Tibial nerve (tissue), 4 donors: ENCODE results near the gene ERC2. TPM values are rescaled to one million over a fixed set of nuclear protein-coding genes. Genes with fewer than 3 reads are reported as not detected.

ENCODE experiments used
- DNase-seq, 2 donors: peaks; one replicate each; pipeline ENCODE4 v3.0.0-alpha.2; 2019; ENCODE audit warnings: low spot score in 2 of 2
- H3K27ac ChIP-seq, 4 donors: fragments of 200-600 bp; sonication (generic) in 3 of 4; one replicate each; pipeline ENCODE4 v1.5.1; 2017 to 2019; ENCODE audit warnings: mild to moderate bottlenecking in 1 of 4
- H3K27me3 ChIP-seq, 2 donors: fragments of 200-600 bp; sonication (generic) in 1 of 2; one replicate each; pipeline versions ENCODE4 v1.5.1 to v1.6.0; 2017 to 2019
- H3K36me3 ChIP-seq, 3 donors: fragments of 200-600 bp; sonication (generic); one replicate each; pipeline ENCODE4 v1.5.1; 2018 to 2019
- H3K4me1 ChIP-seq, 4 donors: fragments of 200-600 bp; sonication (generic) in 3 of 4; one replicate each; pipeline ENCODE4 v1.5.1; 2017 to 2019
- H3K4me3 ChIP-seq, 4 donors: fragments of 200-600 bp; sonication (generic) in 3 of 4; one replicate each; pipeline ENCODE4 v1.5.1; 2017 to 2019; ENCODE audit warnings: mild to moderate bottlenecking in 1 of 4, moderate library complexity in 1 of 4
- H3K9me3 ChIP-seq, 4 donors: fragments of 200-600 bp; sonication (generic) in 3 of 4; one replicate each; pipeline ENCODE4 v1.5.1; 2017 to 2019
- CTCF ChIP-seq, 5 experiments: fragments of 200-600 bp in 3 of 5; fragments of 450-650 bp in 2 of 5; sonication (generic) in 3 of 5; IDR thresholded peaks; one replicate each; pipeline ENCODE4 v1.5.1; 2016 to 2019; ENCODE audit warnings: antibody characterized with exemption in 5 of 5, mild to moderate bottlenecking in 3 of 5, moderate library complexity in 2 of 5
- EP300 ChIP-seq, 2 donors: sonication (generic); formaldehyde crosslinking; IDR thresholded peaks; one replicate each; pipeline ENCODE4 v1.6.1; 2017; ENCODE audit warnings: antibody characterized with exemption in 2 of 2, mild to moderate bottlenecking in 1 of 2
- POLR2A ChIP-seq, 2 donors: fragments of 450-650 bp; IDR thresholded peaks; one replicate each; pipeline ENCODE4 v1.6.1; 2017; ENCODE audit warnings: antibody characterized with exemption in 2 of 2, mild to moderate bottlenecking in 2 of 2, moderate library complexity in 2 of 2
- WGBS, 2 donors: methylation state at CpG; one replicate each; pipeline ENCODE4 v1.1.5; 2018; 5-methylcytosine and 5-hydroxymethylcytosine counted together
- total RNA-seq, 4 donors: library from RNA; depleted of rRNA; stranded (reverse); fragments of >200 nt; gene quantifications; one replicate each; pipeline ENCODE4 v1.1.0, GENCODE V29; 2016

The ERC2 gene
- total RNA-seq, 4 donors from 2014 or later, result 0.84 to 0.98 (median 0.90) TPM; not detected in 1

GRCh38 chr3:55876560-55876959, 591.7 kb downstream of the ERC2 start:
- no peaks in the 10 kb centered on the region for H3K4me1 ChIP-seq
- no peaks in the 10 kb centered on the region for H3K9me3 ChIP-seq
- no peak overlapping the region for H3K4me3 ChIP-seq
- H3K27me3 ChIP-seq, result no peaks in the 10 kb centered on the region
- H3K36me3 ChIP-seq, result no peaks in the 10 kb centered on the region
- H3K27ac ChIP-seq, result no peak overlapping the region
- DNase-seq, result no peak
- no peak for TF ChIP-seq POLR2A (IDR thresholded peaks at IDR 0.05)
- TF ChIP-seq EP300 (IDR thresholded peaks at IDR 0.05), result no peak
- no peak for TF ChIP-seq CTCF (IDR thresholded peaks at IDR 0.05)

- Histone ChIP-seq H3K27me3 (no peaks in the 10 kb centered on the region), H3K27ac (no peak overlapping the region), H3K36me3 (no peaks in the 10 kb centered on the region), H3K9me3 (no peaks in the 10 kb centered on the region), H3K4me1 (no peaks in the 10 kb centered on the region), H3K4me3 (no peak overlapping the region)
- 53 to 83% methylated on average over 1 of the region's 1 CpG for WGBS, 2 donors
- no peak for DNase-seq
- TF ChIP-seq POLR2A (IDR thresholded peaks at IDR 0.05) (no peak), EP300 (IDR thresholded peaks at IDR 0.05) (no peak), CTCF (IDR thresholded peaks at IDR 0.05) (no peak)
These were observed 593.2 kb downstream of the ERC2 start for GRCh38 chr3:55875113-55875512.

GRCh38 chr3:55873523-55874254, 594.6 kb downstream of the ERC2 start:
- H3K27me3 ChIP-seq, result no peaks in the 10 kb centered on the region
- 85 to 96% methylated on average over 1 of the region's 1 CpG for WGBS, 2 donors
- H3K36me3 ChIP-seq, result no peaks in the 10 kb centered on the region
- no peak overlapping the region for H3K27ac ChIP-seq
- TF ChIP-seq CTCF (IDR thresholded peaks at IDR 0.05), result no peak
- no peak for TF ChIP-seq EP300 (IDR thresholded peaks at IDR 0.05)
- no peak for TF ChIP-seq POLR2A (IDR thresholded peaks at IDR 0.05)
- DNase-seq, result no peak
- no peak overlapping the region for H3K4me3 ChIP-seq
- H3K4me1 ChIP-seq, result no peaks in the 10 kb centered on the region
- no peaks in the 10 kb centered on the region for H3K9me3 ChIP-seq

GRCh38 chr3:55870594-55870993, 597.7 kb downstream of the ERC2 start:
- Histone ChIP-seq H3K9me3 (no peaks in the 10 kb centered on the region), H3K4me3 (no peak overlapping the region), H3K27me3 (no peaks in the 10 kb centered on the region), H3K4me1 (no peaks in the 10 kb centered on the region), H3K27ac (no peak overlapping the region), H3K36me3 (no peaks in the 10 kb centered on the region)
- DNase-seq, result no peak
- WGBS, 2 donors, result 53 to 54% methylated on average over 5 of the region's 5 CpGs
- TF ChIP-seq EP300 (IDR thresholded peaks at IDR 0.05) (no peak), CTCF (IDR thresholded peaks at IDR 0.05) (no peak), POLR2A (IDR thresholded peaks at IDR 0.05) (no peak)

- no peak for DNase-seq
- Histone ChIP-seq H3K36me3 (no peaks in the 10 kb centered on the region), H3K4me3 (no peak overlapping the region), H3K27me3 (no peaks in the 10 kb centered on the region), H3K9me3 (no peaks in the 10 kb centered on the region), H3K27ac (no peak overlapping the region), H3K4me1 (no peaks in the 10 kb centered on the region)
- 27% methylated on average over 4 of the region's 4 CpGs for WGBS, 2 donors
- TF ChIP-seq EP300 (IDR thresholded peaks at IDR 0.05), result no peak
- TF ChIP-seq CTCF (IDR thresholded peaks at IDR 0.05), result no peak
- TF ChIP-seq POLR2A (IDR thresholded peaks at IDR 0.05), result no peak
These were observed 599.9 kb downstream of the ERC2 start for GRCh38 chr3:55868347-55868746.
